Activated naive CD8-positive, alpha-beta T cell treated with anti-CD3 and anti-CD28 coated beads, Interleukin-2, amount 50 U/mL, for 24 hours (primary cell): Measurements from ENCODE around the gene KIF6.

ENCODE experiments used
- ATAC-seq: fragments of 150-1000 bp; cut with Tn5 transposase; one replicate; pipeline ENCODE4 v1.10.0; 2021
- DNase-seq: peaks from one replicate; pipeline ENCODE4 v3.0.0; 2021
- H3K27ac Mint-ChIP-seq: one replicate; pipeline ENCODE4 v1.8.0; 2021; ENCODE audit warnings: mild to moderate bottlenecking, mixed read lengths
- H3K27me3 Mint-ChIP-seq: one replicate; pipeline ENCODE4 v1.8.0; 2021; ENCODE audit warnings: mixed read lengths
- H3K36me3 Mint-ChIP-seq: one replicate; pipeline ENCODE4 v1.8.0; 2021; ENCODE audit warnings: low read depth, mixed read lengths
- H3K4me1 Mint-ChIP-seq: one replicate; pipeline ENCODE4 v1.8.0; 2021; ENCODE audit warnings: mixed read lengths
- H3K4me3 Mint-ChIP-seq: one replicate; pipeline ENCODE4 v1.8.0; 2021; ENCODE audit warnings: mild to moderate bottlenecking, moderate library complexity, mixed read lengths
- H3K9me3 Mint-ChIP-seq: one replicate; pipeline ENCODE4 v1.8.0; 2021; ENCODE audit warnings: mixed read lengths

Gene KIF6

DNA sequence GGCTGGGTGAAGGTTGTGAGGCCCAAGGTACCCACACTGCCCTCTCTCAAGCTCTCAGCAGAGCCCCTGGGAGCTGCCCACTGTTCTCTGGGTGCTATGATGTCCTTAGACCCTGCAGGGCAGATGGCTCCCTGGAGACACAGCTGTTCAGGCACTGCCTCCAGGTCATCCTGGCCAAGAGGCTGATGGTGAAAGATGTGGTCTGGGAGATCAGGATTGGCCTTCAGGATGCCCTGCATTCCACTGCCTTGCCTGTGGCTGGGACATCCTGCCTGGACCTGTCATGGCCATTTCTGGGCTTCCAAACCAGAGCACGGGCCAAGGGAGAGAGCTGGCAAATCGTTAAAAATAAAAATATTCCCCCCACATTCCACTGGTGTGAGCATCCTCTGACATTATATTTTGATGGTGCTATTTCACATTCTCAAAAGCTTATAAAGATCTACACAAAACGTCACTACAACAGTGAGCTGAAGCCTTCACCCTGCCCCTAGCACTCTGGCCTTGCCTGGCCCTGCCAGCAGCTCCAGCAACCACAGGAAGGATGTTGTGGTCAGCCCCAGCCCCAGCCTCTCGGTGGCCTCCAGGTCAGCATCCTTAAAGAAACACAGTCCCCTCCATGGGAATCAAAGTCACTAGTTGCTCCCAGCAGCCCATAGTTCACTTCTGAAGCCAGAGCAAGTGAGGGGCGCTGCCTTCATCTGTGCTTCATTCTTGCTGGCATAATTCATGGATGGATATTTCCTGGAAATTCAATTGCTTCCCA, 389.2 kb downstream of the KIF6 start:
- no peak overlapping the region for H3K4me3 Mint-ChIP-seq
- no peak for DNase-seq
- ATAC-seq, result no peak
- no peaks in the 10 kb centered on the region for H3K36me3 Mint-ChIP-seq
- peaks cover 22% of the 10 kb centered on the region for H3K27me3 Mint-ChIP-seq
- no peaks in the 10 kb centered on the region for H3K9me3 Mint-ChIP-seq
- H3K4me1 Mint-ChIP-seq, result peaks cover 14% of the 10 kb centered on the region
- H3K27ac Mint-ChIP-seq, result no peak overlapping the region

DNA sequence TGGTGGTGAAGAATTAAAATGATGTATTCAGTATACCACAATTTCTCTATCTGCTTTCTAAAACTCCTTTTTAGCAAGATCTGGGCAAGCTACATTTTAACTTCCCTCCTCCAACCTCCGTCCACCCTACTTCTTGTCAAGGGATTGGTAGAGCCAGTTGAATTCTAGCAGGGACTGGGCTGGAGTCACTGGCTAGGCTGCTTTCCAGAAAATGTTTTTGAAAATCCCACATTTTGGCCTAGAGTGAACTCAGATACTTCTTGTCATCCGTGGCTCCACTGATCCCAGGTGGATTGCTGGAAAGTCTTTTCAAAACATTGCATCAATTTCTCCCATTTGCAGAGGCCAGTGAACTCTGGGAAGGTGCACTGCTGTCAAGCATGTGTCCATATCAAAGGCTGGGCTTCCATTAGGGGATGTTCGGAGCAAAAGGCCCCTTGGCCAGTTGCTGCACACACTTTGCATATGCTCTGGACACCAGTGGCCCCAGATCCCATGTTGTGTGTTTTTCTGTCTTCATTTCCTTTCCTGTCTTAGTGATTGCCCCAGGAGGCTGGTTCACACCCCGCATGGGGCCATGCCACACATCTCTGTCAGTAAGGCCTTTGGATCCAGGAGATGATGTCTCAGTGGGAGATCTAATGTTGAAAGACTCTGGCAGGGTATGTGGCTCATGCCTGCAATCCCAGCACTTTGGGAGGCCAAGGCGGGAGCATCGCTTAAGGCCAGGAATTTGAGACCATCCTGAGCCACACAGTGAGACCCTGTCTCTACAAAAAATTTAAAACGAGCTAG, 391.4 kb downstream of the KIF6 start:
- Mint-ChIP-seq H3K4me3 (no peak overlapping the region), H3K36me3 (no peaks in the 10 kb centered on the region), H3K27me3 (peaks cover 18% of the 10 kb centered on the region), H3K4me1 (peaks cover 16% of the 10 kb centered on the region), H3K27ac (no peak overlapping the region), H3K9me3 (no peaks in the 10 kb centered on the region)
- DNase-seq (no peak), ATAC-seq (no peak)

GRCh38 chr6:39330476-39330875, 394.7 kb downstream of the KIF6 start:
- H3K4me1 Mint-ChIP-seq, result peaks cover 2% of the 10 kb centered on the region
- DNase-seq (no peak), ATAC-seq (no peak)
- no peaks in the 10 kb centered on the region for H3K9me3 Mint-ChIP-seq
- H3K27me3 Mint-ChIP-seq, result peaks cover 12% of the 10 kb centered on the region
- H3K27ac Mint-ChIP-seq, result no peak overlapping the region
- H3K36me3 Mint-ChIP-seq, result no peaks in the 10 kb centered on the region
- H3K4me3 Mint-ChIP-seq, result no peak overlapping the region

DNA sequence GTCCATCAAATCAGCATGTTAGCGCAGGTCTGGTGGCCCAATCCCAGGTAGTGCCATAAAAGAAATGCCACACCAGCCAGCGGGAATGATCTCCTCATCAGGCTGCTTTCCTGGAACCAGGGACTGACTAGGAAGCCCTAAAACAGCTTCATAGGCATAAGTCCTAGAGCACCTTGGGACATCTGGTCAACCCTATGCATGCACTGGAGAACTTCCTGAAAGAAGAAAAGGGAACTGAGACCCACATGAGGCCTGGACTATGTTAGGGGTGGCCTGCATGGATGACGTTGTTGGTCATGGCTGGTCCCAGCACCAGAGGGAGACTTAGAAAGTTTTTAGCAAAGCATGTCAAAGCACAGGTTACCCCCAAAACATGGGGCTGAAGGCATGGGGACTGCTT, 395.2 kb downstream of the KIF6 start:
- ATAC-seq (no peak), DNase-seq (no peak)
- Mint-ChIP-seq H3K4me1 (peaks cover 2% of the 10 kb centered on the region), H3K27me3 (peaks cover 12% of the 10 kb centered on the region), H3K9me3 (no peaks in the 10 kb centered on the region), H3K4me3 (no peak overlapping the region), H3K36me3 (no peaks in the 10 kb centered on the region), H3K27ac (no peak overlapping the region)

DNA sequence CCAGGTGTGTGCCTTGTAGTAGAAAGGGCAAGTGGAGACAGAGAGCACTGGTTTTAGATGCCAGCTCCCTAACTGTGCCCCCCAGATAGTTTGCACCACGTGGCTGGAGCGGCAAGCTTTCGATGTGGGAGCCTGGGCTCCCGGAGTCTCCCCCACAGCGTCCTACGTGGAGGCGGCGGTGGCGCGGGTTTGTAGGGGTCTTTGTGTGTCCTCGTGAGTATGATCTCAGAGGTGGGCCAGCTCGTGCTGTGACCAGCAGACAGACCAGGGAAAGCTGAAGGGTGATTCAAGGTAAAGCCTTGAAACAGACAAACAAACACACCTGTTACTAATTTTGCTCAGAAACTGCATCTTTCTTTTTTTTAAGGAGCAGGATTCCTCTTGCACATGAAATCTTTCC, 397.1 kb downstream of the KIF6 start:
- H3K4me1 Mint-ChIP-seq, result peaks cover 2% of the 10 kb centered on the region
- no peak for ATAC-seq
- H3K9me3 Mint-ChIP-seq, result no peaks in the 10 kb centered on the region
- H3K27ac Mint-ChIP-seq, result no peak overlapping the region
- H3K4me3 Mint-ChIP-seq, result no peak overlapping the region
- peaks cover 12% of the 10 kb centered on the region for H3K27me3 Mint-ChIP-seq
- no peak for DNase-seq
- H3K36me3 Mint-ChIP-seq, result no peaks in the 10 kb centered on the region

GRCh38 chr6:39327507-39327906, 397.7 kb downstream of the KIF6 start:
- Mint-ChIP-seq H3K4me1 (peaks cover 2% of the 10 kb centered on the region), H3K9me3 (no peaks in the 10 kb centered on the region), H3K27me3 (peaks cover 13% of the 10 kb centered on the region), H3K27ac (no peak overlapping the region), H3K4me3 (no peak overlapping the region), H3K36me3 (no peaks in the 10 kb centered on the region)
- ATAC-seq, result no peak
- no peak for DNase-seq

GRCh38 chr6:39322306-39322850, 402.8 kb downstream of the KIF6 start, which contains the start of gene KCNK16:
Gene KCNK16 (minus strand): TSS chr6:39322702. CDS start chr6:39322540, 162 bp downstream.
- Mint-ChIP-seq H3K27ac (no peak within 1 kb of the TSS), H3K9me3 (no peaks in the 10 kb centered on the region), H3K4me3 (no peak within 1 kb of the TSS), H3K36me3 (no peaks in the 10 kb centered on the region), H3K27me3 (peaks cover 14% of the 10 kb centered on the region), H3K4me1 (no peaks in the 10 kb centered on the region)
- ATAC-seq (no peak), DNase-seq (no peak)

DNA sequence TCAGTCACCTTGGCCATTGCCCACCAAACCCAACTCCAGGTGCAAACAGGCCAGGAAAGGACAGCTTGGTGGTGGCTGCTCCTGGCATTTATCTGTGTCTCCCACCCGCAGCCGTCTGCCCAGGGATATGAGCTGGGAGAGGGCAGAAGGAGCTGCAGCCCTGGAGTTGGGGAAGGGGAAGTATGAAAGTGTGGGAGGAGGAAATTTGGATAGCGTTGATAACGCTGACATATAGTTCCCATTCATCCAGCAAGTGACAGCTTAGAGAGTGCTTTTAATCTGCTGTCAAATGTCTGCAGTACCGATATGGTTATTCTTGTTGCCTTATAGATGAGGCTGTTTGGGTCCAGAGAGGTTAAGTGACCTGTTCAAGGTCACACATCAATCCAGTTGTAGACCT, 403.4 kb downstream of the KIF6 start:
- Mint-ChIP-seq H3K27ac (no peak overlapping the region), H3K9me3 (no peaks in the 10 kb centered on the region), H3K4me1 (no peaks in the 10 kb centered on the region), H3K27me3 (peaks cover 12% of the 10 kb centered on the region), H3K4me3 (no peak overlapping the region), H3K36me3 (no peaks in the 10 kb centered on the region)
- no peak for ATAC-seq
- DNase-seq, result no peak

DNA sequence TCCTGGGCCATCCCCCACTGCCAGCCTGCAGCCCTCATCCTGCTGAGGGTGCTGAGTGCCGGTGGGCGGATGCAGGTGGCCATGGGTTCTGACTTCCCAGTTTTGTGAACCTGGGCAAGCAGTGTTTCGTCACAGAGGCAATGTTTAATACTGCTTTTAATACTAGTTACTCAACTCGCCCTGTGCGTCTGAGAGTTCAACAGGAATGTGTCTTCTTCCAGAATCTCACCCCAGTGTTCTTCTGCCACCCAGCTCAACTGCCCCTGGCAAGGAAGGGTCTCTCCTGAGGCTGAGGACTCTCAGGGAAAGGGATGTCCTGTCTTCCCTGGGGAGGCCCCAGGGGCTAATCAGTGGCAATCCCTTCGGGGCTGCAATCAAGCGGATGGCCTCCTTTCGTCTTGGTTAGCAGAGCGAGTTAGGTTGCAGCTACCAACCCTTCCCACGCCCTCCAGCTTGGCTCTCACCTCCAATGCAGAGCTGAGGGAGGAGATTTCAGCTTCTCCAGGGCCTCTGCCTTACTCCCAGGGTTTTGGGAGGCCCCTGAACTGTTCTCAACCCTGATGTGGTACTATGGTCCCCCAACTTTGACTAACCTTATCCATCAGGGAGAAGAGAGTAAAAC, 404.7 kb downstream of the KIF6 start:
- ATAC-seq, result no peak
- no peaks in the 10 kb centered on the region for H3K4me1 Mint-ChIP-seq
- DNase-seq, result no peak
- no peaks in the 10 kb centered on the region for H3K36me3 Mint-ChIP-seq
- H3K27me3 Mint-ChIP-seq, result peaks cover 20% of the 10 kb centered on the region
- H3K9me3 Mint-ChIP-seq, result no peaks in the 10 kb centered on the region
- no peak overlapping the region for H3K27ac Mint-ChIP-seq
- no peak overlapping the region for H3K4me3 Mint-ChIP-seq

DNA sequence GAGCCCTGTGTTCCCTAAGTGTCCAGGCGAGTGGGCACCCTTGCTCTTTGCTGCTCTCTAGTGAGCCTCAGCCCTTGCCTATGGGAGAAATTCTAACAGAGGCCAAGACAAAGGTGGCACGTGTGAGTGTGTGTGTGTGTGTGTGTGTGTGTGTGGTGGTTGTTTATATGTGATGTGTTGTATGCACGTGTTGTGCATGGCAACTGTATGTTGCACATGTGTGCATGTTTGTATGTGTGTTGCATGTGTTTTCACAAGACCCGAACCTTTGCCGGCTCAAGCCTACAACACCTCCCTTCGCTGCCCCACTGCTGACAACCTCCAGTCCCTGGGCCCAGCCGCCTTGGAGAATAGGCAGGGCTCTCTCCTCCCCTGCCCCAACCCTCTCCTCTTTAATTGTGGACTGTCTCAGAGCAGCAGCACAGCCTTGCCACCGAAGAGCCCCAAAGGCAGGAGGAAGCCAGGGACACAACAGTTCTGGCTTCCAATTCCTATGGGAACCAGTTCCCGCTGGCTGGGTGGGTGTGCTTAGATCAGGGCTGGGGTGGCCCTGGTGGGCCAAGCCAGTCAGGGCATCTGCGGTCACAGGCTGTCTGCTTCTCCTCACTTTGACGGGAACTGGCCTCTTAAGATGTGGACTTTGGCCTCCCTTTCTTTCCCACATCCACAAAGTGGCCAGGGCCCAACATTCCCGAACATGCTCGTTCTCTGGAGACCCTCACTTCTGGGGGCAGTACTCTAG, 405.4 kb downstream of the KIF6 start:
- Mint-ChIP-seq H3K4me3 (no peak overlapping the region), H3K27me3 (peaks cover 25% of the 10 kb centered on the region), H3K36me3 (no peaks in the 10 kb centered on the region), H3K4me1 (no peaks in the 10 kb centered on the region), H3K27ac (no peak overlapping the region), H3K9me3 (no peaks in the 10 kb centered on the region)
- DNase-seq (no peak), ATAC-seq (no peak)

DNA sequence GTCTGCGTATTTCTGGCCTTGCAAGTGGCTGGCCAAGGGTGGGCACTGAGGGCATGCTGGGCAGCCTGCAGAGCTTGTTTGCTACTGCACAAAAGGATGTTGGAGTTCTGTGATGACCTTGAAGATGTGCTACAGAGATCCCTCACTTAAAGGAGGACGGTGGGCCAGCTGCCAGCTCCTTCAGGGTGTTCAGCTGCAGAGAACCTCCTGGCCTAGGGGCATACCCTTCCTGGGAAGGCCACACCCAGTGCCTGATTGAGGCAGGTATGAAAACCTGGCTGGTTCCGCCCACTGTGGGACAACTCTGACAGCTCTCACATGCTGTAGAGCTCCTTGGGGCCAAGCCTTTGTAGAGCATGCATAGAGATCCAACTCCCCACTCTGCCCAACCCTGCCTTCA, 408.0 kb downstream of the KIF6 start:
- H3K36me3 Mint-ChIP-seq, result no peaks in the 10 kb centered on the region
- peaks cover 41% of the 10 kb centered on the region for H3K27me3 Mint-ChIP-seq
- H3K4me3 Mint-ChIP-seq, result no peak overlapping the region
- H3K4me1 Mint-ChIP-seq, result peaks cover 2% of the 10 kb centered on the region
- DNase-seq, result no peak
- no peak overlapping the region for H3K27ac Mint-ChIP-seq
- ATAC-seq, result no peak
- no peaks in the 10 kb centered on the region for H3K9me3 Mint-ChIP-seq

GRCh38 chr6:39314273-39314795, 410.9 kb downstream of the KIF6 start, which contains the start of gene KCNK17:
Gene KCNK17 (minus strand): TSS chr6:39314419. CDS start chr6:39314320, 99 bp downstream.
- ATAC-seq (no peak), DNase-seq (no peak)
- peaks cover 51% of the 10 kb centered on the region for H3K27me3 Mint-ChIP-seq
- H3K4me1 Mint-ChIP-seq, result peaks cover 2% of the 10 kb centered on the region
- no peaks in the 10 kb centered on the region for H3K9me3 Mint-ChIP-seq
- no peak within 1 kb of the TSS for H3K27ac Mint-ChIP-seq
- H3K4me3 Mint-ChIP-seq, result peak within 1 kb of the TSS; percentile 10
- H3K36me3 Mint-ChIP-seq, result no peaks in the 10 kb centered on the region

- Mint-ChIP-seq H3K36me3 (no peaks in the 10 kb centered on the region), H3K27me3 (peaks cover 47% of the 10 kb centered on the region), H3K27ac (no peak overlapping the region), H3K9me3 (no peaks in the 10 kb centered on the region), H3K4me1 (peaks cover 2% of the 10 kb centered on the region), H3K4me3 (peak overlapping the region; percentile 10)
- ATAC-seq (no peak), DNase-seq (no peak)
Measured at GRCh38 chr6:39313526-39314272, 411.5 kb downstream of the KIF6 start.
